Right atrium auricular region (tissue), 2 donors: ENCODE data around the gene CCDC88B. TPM values are rescaled to one million over a fixed set of nuclear protein-coding genes. Genes with fewer than 3 reads are reported as not detected.

Source experiments
- DNase-seq: peaks from one replicate; pipeline ENCODE4 v3.0.0-alpha.2; 2019; ENCODE audit warnings: low spot score
- H3K27ac ChIP-seq, 2 donors: fragments of 200-600 bp; sonication (generic); 1 replicate in 1 of 2; 2 replicates in 1 of 2; pipeline ENCODE4 v1.5.1; 2016 to 2019
- H3K27me3 ChIP-seq, 2 donors: fragments of 200-600 bp; sonication (generic); one replicate each; pipeline versions ENCODE4 v1.5.1 to v1.6.0; 2017 to 2019
- H3K36me3 ChIP-seq: fragments of 200-600 bp; sonication (generic); one replicate; pipeline ENCODE4 v1.5.1; 2016
- H3K4me1 ChIP-seq, 2 donors: fragments of 200-600 bp; sonication (generic); one replicate each; pipeline versions ENCODE4 v1.5.1 to v1.6.0; 2017 to 2019
- H3K4me3 ChIP-seq, 2 donors: fragments of 200-600 bp; sonication (generic); 1 replicate in 1 of 2; 2 replicates in 1 of 2; pipeline ENCODE4 v1.5.1; 2017 to 2019; ENCODE audit warnings: mild to moderate bottlenecking in 1 of 2, moderate library complexity in 1 of 2
- H3K9me3 ChIP-seq, 2 donors: fragments of 200-600 bp; sonication (generic); one replicate each; pipeline ENCODE4 v1.5.1; 2019
- total RNA-seq, 2 donors: library from RNA; depleted of rRNA; stranded (reverse); fragments of >200 nt; gene quantifications; one replicate each; pipeline ENCODE4 v1.1.0, GENCODE V29; 2016
- TF ChIP-seq, protein P1 (sequence below), 2 donors: fragments of 200-600 bp; sonication (generic); IDR thresholded peaks; one replicate each; pipeline ENCODE4 v1.5.1; 2019; ENCODE audit warnings: antibody characterized with exemption in 2 of 2

Gene CCDC88B
- total RNA-seq, 2 donors from 2014 or later, result 11.7 to 12.0 TPM

GRCh38 chr11:64378335-64378880, 38.4 kb downstream of the CCDC88B start:
- Histone ChIP-seq H3K4me3 (no peak overlapping the region), H3K36me3 (no peaks in the 10 kb centered on the region), H3K27me3 (no peaks in the 10 kb centered on the region), H3K4me1 (peaks cover 0 to 7% of the 10 kb centered on the region in 2 donors), H3K27ac (no peak overlapping the region), H3K9me3 (no peaks in the 10 kb centered on the region)
- TF ChIP-seq, protein P1, sequence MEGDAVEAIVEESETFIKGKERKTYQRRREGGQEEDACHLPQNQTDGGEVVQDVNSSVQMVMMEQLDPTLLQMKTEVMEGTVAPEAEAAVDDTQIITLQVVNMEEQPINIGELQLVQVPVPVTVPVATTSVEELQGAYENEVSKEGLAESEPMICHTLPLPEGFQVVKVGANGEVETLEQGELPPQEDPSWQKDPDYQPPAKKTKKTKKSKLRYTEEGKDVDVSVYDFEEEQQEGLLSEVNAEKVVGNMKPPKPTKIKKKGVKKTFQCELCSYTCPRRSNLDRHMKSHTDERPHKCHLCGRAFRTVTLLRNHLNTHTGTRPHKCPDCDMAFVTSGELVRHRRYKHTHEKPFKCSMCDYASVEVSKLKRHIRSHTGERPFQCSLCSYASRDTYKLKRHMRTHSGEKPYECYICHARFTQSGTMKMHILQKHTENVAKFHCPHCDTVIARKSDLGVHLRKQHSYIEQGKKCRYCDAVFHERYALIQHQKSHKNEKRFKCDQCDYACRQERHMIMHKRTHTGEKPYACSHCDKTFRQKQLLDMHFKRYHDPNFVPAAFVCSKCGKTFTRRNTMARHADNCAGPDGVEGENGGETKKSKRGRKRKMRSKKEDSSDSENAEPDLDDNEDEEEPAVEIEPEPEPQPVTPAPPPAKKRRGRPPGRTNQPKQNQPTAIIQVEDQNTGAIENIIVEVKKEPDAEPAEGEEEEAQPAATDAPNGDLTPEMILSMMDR (IDR thresholded peaks at IDR 0.05), result no peak
- no peak for DNase-seq

DNA sequence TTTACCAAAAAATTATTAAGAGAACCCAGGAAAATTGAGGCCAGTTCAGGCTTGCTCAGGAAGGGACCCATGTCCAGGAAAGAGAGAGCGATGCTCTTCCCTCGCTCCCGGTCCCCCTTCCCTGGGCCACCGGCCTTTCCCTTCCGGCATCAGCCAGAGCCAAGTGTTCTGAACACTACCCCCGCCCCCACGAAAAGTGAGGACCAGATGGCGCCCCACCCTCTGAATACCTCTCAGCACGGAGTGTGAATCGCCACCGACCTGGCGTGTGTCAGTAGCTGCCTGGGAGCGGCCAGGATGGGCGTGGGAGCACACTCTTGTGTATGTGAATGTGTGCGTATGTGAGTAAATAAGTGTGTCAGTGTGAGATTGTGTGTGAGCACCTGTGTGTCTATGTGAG, 39.2 kb downstream of the CCDC88B start:
- Histone ChIP-seq H3K27me3 (no peaks in the 10 kb centered on the region), H3K36me3 (no peaks in the 10 kb centered on the region), H3K9me3 (no peaks in the 10 kb centered on the region), H3K4me1 (peaks cover 0 to 13% of the 10 kb centered on the region in 2 donors), H3K4me3 (no peak overlapping the region), H3K27ac (no peak overlapping the region)
- no peak for DNase-seq
- TF ChIP-seq, protein P1 (IDR thresholded peaks at IDR 0.05), result no peak

GRCh38 chr11:64379817-64380709, 40.1 kb downstream of the CCDC88B start:
- peaks cover 0 to 16% of the 10 kb centered on the region in 2 donors for H3K4me1 ChIP-seq
- no peaks in the 10 kb centered on the region for H3K36me3 ChIP-seq
- no peaks in the 10 kb centered on the region for H3K9me3 ChIP-seq
- H3K4me3 ChIP-seq, result no peak overlapping the region
- TF ChIP-seq, protein P1 (IDR thresholded peaks at IDR 0.05), result no peak
- H3K27me3 ChIP-seq, result no peaks in the 10 kb centered on the region
- no peak for DNase-seq
- no peak overlapping the region for H3K27ac ChIP-seq

GRCh38 chr11:64381350-64381749, 41.3 kb downstream of the CCDC88B start:
- Histone ChIP-seq H3K9me3 (no peaks in the 10 kb centered on the region), H3K36me3 (no peaks in the 10 kb centered on the region), H3K4me1 (peaks cover 0 to 21% of the 10 kb centered on the region in 2 donors), H3K27me3 (no peaks in the 10 kb centered on the region), H3K27ac (no peak overlapping the region), H3K4me3 (no peak overlapping the region)
- DNase-seq, result no peak
- TF ChIP-seq, protein P1 (IDR thresholded peaks at IDR 0.05), result no peak

- H3K4me3 ChIP-seq, result no peak overlapping the region
- no peaks in the 10 kb centered on the region for H3K9me3 ChIP-seq
- no peak for DNase-seq
- TF ChIP-seq, protein P1 (IDR thresholded peaks at IDR 0.05), result no peak
- H3K4me1 ChIP-seq, result peaks cover 0 to 21% of the 10 kb centered on the region in 2 donors
- H3K27ac ChIP-seq, result no peak overlapping the region
- no peaks in the 10 kb centered on the region for H3K27me3 ChIP-seq
- H3K36me3 ChIP-seq, result no peaks in the 10 kb centered on the region
Measured at GRCh38 chr11:64382047-64382446, 42.0 kb downstream of the CCDC88B start.
